ENCODE results near the gene ZMYM4. TPM values are rescaled to one million over a fixed set of nuclear protein-coding genes. Genes with fewer than 3 reads are reported as not detected.
A peak's percentile ranks its signal among the peaks of the same experiment; 100 is the strongest.
"Not testable (repeated sequence)": the region's sequence is repeated elsewhere in the genome, so short reads cannot be mapped to it uniquely, and the experiment has no call there.

Gene ZMYM4
- total RNA-seq, 4 donors from 2014 or later = 10.6 to 33.8 (median 25.6) TPM

GRCh38 chr1:35319988-35320713 is 51.6 kb downstream of the ZMYM4 start:
- 58 to 76% methylated on average over 4 of the region's 4 CpGs for WGBS, 2 donors
- H3K36me3 ChIP-seq = no peaks in the 10 kb centered on the region

GRCh38 chr1:35320937-35321336 is 52.4 kb downstream of the ZMYM4 start:
- Histone ChIP-seq H3K4me3 (no peak overlapping the region), H3K9me3 (no peaks in the 10 kb centered on the region), H3K36me3 (no peaks in the 10 kb centered on the region), H3K4me1 (peaks cover 0 to 17% (median 5%) of the 10 kb centered on the region in 3 donors), H3K27ac (no peak overlapping the region), H3K27me3 (no peaks in the 10 kb centered on the region)
- no peak for DNase-seq
- TF ChIP-seq CTCF (IDR thresholded peaks at IDR 0.05) = no peak
- TF ChIP-seq POLR2A (IDR thresholded peaks at IDR 0.05) = no peak
- intact Hi-C loops (cut with DNase I) = no loop called here
- 87 to 89% methylated on average over 3 of the region's 3 CpGs for WGBS, 2 donors

More at GRCh38 chr1:35319988-35320713, 51.6 kb downstream of the ZMYM4 start:
- intact Hi-C loops (cut with DNase I) = no loop called here
- no peak for DNase-seq
- TF ChIP-seq POLR2A (IDR thresholded peaks at IDR 0.05) = no peak
- TF ChIP-seq CTCF (IDR thresholded peaks at IDR 0.05) = no peak
- no peaks in the 10 kb centered on the region for H3K9me3 ChIP-seq
- H3K27ac ChIP-seq = no peak overlapping the region
- H3K4me3 ChIP-seq = no peak overlapping the region
- H3K27me3 ChIP-seq = no peaks in the 10 kb centered on the region
- H3K4me1 ChIP-seq = peaks cover 0 to 13% (median 5%) of the 10 kb centered on the region in 3 donors

- WGBS, 2 donors = 61 to 72% methylated on average over 1 of the region's 1 CpG
- Histone ChIP-seq H3K4me1 (peaks cover 0 to 17% (median 5%) of the 10 kb centered on the region in 3 donors), H3K27ac (peak overlapping the region in 1 of 4 donors; percentile 22), H3K4me3 (no peak overlapping the region), H3K27me3 (no peaks in the 10 kb centered on the region), H3K36me3 (peaks cover 0 to 19% (median 0%) of the 10 kb centered on the region in 3 donors), H3K9me3 (no peaks in the 10 kb centered on the region)
- no peak for TF ChIP-seq POLR2A (IDR thresholded peaks at IDR 0.05)
- no peak for TF ChIP-seq CTCF (IDR thresholded peaks at IDR 0.05)
- intact Hi-C loops (cut with DNase I) = no loop called here
- DNase-seq = no peak
These were observed 56.0 kb downstream of the ZMYM4 start for GRCh38 chr1:35324486-35324885.

- Histone ChIP-seq H3K4me3 (no peak overlapping the region), H3K27me3 (no peaks in the 10 kb centered on the region), H3K4me1 (peaks cover 0 to 10% (median 0%) of the 10 kb centered on the region in 3 donors), H3K9me3 (no peaks in the 10 kb centered on the region), H3K27ac (no peak overlapping the region), H3K36me3 (peaks cover 0 to 24% (median 0%) of the 10 kb centered on the region in 3 donors)
- 88 to 94% methylated on average over 3 of the region's 3 CpGs for WGBS, 2 donors
- intact Hi-C loops (cut with DNase I) = no loop called here
- TF ChIP-seq CTCF (IDR thresholded peaks at IDR 0.05) = no peak
- TF ChIP-seq POLR2A (IDR thresholded peaks at IDR 0.05) = no peak
- no peak for DNase-seq
These were observed 57.8 kb downstream of the ZMYM4 start for GRCh38 chr1:35326246-35326866.

GRCh38 chr1:35331618-35332017 is 63.1 kb downstream of the ZMYM4 start:
- H3K27me3 ChIP-seq; intact Hi-C loops (cut with DNase I); H3K4me3 ChIP-seq; H3K9me3 ChIP-seq; H3K4me1 ChIP-seq; DNase-seq; H3K27ac ChIP-seq: not testable (repeated sequence)
- WGBS, 2 donors = 91 to 94% methylated on average over 2 of the region's 2 CpGs
- peaks cover 0 to 29% (median 0%) of the 10 kb centered on the region in 3 donors for H3K36me3 ChIP-seq

All from esophagus squamous epithelium (tissue), 5 donors.